ENCODE results near the gene SAP30BP. TPM values are rescaled to one million over a fixed set of nuclear protein-coding genes. Genes with fewer than 3 reads are reported as not detected.

SAP30BP gene
- total and polyA plus RNA-seq, 2 of the 13 experiments (the other 11 are each of a cell fraction or from before 2014, with no cell fraction given): 67.7 to 99.4 TPM

DNA sequence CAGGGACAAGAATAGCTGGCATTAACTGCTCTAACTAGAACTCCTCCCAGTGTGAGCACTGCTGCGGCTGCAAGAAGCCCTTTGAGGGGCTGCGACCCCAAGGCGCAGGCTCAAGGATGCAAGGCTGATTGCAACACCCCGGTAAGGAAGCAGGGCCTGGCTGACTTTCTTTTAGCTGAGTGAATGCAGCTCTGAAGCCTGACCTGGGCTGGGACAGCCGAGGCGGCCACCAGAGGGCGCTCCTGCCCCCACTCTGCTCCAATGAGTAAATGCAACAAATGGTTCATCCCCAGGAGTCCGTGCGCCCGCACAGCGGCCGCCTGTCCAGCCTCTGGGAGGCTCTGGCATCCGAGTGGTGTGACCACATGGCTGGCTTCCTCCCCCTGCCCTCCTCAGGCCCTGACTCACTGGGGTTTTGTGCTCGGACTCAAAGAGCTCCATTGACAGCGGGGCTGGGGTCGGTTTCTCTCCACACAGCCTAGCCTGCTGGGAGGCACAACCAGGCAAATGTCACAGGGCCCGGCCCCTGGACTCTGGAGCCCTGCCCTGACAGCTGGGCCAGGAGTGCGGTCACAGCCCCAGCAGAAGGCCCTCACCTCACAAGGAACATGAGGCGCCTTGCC is 34.2 kb upstream of the SAP30BP start, which contains the start of gene SMIM5 (continued):
- TF ChIP-seq, protein P1, sequence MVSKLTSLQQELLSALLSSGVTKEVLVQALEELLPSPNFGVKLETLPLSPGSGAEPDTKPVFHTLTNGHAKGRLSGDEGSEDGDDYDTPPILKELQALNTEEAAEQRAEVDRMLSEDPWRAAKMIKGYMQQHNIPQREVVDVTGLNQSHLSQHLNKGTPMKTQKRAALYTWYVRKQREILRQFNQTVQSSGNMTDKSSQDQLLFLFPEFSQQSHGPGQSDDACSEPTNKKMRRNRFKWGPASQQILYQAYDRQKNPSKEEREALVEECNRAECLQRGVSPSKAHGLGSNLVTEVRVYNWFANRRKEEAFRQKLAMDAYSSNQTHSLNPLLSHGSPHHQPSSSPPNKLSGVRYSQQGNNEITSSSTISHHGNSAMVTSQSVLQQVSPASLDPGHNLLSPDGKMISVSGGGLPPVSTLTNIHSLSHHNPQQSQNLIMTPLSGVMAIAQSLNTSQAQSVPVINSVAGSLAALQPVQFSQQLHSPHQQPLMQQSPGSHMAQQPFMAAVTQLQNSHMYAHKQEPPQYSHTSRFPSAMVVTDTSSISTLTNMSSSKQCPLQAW (CRISPR knock-in tag; IDR thresholded peaks at IDR 0.05): peak; percentile 80; the same call in 1 of the 2 replicates
- TF ChIP-seq NR2F6 (IDR thresholded peaks at IDR 0.05): no peak
- no peak for TF ChIP-seq NR2F6 (CRISPR knock-in tag; IDR thresholded peaks at IDR 0.05)
- TF ChIP-seq, protein P2, sequence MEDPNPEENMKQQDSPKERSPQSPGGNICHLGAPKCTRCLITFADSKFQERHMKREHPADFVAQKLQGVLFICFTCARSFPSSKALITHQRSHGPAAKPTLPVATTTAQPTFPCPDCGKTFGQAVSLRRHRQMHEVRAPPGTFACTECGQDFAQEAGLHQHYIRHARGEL (CRISPR knock-in tag; IDR thresholded peaks at IDR 0.05): no peak
- peak; percentile 39 for TF ChIP-seq CEBPG (CRISPR knock-in tag; IDR thresholded peaks at IDR 0.05)
- TF ChIP-seq ZFYVE20 (CRISPR knock-in tag; IDR thresholded peaks at IDR 0.05; ENCODE audit: borderline replicate concordance, low read depth): no peak
- TF ChIP-seq ZNF776 (CRISPR knock-in tag; IDR thresholded peaks at IDR 0.05): no peak
- no peak for TF ChIP-seq NONO (IDR thresholded peaks at IDR 0.05)
- TF ChIP-seq NONO (CRISPR knock-in tag; conservative IDR thresholded peaks at IDR 0.05): no peak
- 0 out of 2 replicates have a peak, but pooled peaks have one; percentile 11 for TF ChIP-seq AHR (CRISPR knock-in tag; IDR thresholded peaks at IDR 0.05)
- TF ChIP-seq SAP130 (CRISPR knock-in tag; IDR thresholded peaks at IDR 0.05; ENCODE audit: low read depth): peak; percentile 80
- no peak for TF ChIP-seq KDM6A (CRISPR knock-in tag; IDR thresholded peaks at IDR 0.05; ENCODE audit: low read depth)
- peak; percentile 38 for TF ChIP-seq PTBP1 (IDR thresholded peaks at IDR 0.05; ENCODE audit: low read depth, low read length, poor library complexity, severe bottlenecking)
- TF ChIP-seq TEAD3 (CRISPR knock-in tag; optimal IDR thresholded peaks at IDR 0.05; ENCODE audit: borderline replicate concordance): no peak
- peak; percentile 56; the same call in 1 of the 2 replicates for TF ChIP-seq MXD1 (CRISPR knock-in tag; IDR thresholded peaks at IDR 0.05)
- 0 out of 2 replicates have a peak, but pooled peaks have one; percentile 70 for TF ChIP-seq ZNF572 (CRISPR knock-in tag; IDR thresholded peaks at IDR 0.05)
- TF ChIP-seq ZNF678 (CRISPR knock-in tag; IDR thresholded peaks at IDR 0.05): 0 out of 2 replicates have a peak, but pooled peaks have one; percentile 53
- no peak for TF ChIP-seq ZNF274 (CRISPR knock-in tag; IDR thresholded peaks at IDR 0.05)
- TF ChIP-seq, protein P3, sequence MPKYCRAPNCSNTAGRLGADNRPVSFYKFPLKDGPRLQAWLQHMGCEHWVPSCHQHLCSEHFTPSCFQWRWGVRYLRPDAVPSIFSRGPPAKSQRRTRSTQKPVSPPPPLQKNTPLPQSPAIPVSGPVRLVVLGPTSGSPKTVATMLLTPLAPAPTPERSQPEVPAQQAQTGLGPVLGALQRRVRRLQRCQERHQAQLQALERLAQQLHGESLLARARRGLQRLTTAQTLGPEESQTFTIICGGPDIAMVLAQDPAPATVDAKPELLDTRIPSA (CRISPR knock-in tag; IDR thresholded peaks at IDR 0.05; ENCODE audit: borderline replicate concordance): peak; percentile 77; the same call in 1 of the 2 replicates
- TF ChIP-seq STAG1 (CRISPR knock-in tag; IDR thresholded peaks at IDR 0.05): peak; percentile 79
- TF ChIP-seq SKI (IDR thresholded peaks at IDR 0.05; ENCODE audit: partially characterized antibody): no peak
- peak; percentile 12; the same call in 1 of the 2 replicates for TF ChIP-seq GATAD1 (CRISPR knock-in tag; IDR thresholded peaks at IDR 0.05)
- TF ChIP-seq CENPT (CRISPR knock-in tag; IDR thresholded peaks at IDR 0.05; ENCODE audit: low read depth): peak; percentile 40; the same call in 1 of the 2 replicates
- no peak for TF ChIP-seq ATF7 (IDR thresholded peaks at IDR 0.05)
- TF ChIP-seq ATF7 (CRISPR knock-in tag; IDR thresholded peaks at IDR 0.05): peak; percentile 39; the same call in 1 of the 2 replicates
- no peak for TF ChIP-seq GLMP (CRISPR knock-in tag; IDR thresholded peaks at IDR 0.05; ENCODE audit: borderline replicate concordance)
- no peak for TF ChIP-seq ZMAT3 (CRISPR knock-in tag; conservative IDR thresholded peaks at IDR 0.05)
- TF ChIP-seq MTERF4 (CRISPR knock-in tag; IDR thresholded peaks at IDR 0.05): no peak
